HK-2 (cell line): ENCODE data around the gene ARAP1.

Experiments used
- DNase-seq: peaks from one replicate; pipeline ENCODE4 v3.0.0-alpha.2; 2018; ENCODE audit not compliant: unreplicated experiment

Gene ARAP1

DNA sequence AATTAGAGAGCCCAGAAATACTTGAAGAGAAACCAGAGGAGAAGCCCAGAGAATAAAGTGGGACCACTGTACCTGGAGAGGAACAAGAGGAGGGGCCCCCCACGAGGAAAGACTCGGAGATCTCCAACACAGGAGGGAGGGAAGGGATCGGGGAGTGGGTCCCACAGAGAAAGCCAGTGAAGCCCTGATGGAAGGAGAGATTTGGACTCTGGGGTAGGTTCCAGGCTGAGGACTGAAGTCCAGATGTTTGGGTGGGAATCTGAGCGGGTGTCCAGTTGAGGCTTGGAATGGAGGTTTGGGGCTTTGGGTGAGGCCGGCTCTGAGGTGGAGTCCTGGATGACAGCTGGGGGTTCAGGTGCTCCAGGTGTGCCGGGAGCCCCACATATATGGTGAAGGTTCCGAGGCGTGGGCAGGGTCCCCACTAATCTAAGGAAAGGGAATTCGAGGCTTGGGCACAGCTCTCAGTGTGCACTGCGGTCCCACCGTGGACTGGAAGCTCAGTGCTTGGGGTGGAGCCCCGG is 110.6 kb downstream of the ARAP1 start:
- DNase-seq, result no peak

DNA sequence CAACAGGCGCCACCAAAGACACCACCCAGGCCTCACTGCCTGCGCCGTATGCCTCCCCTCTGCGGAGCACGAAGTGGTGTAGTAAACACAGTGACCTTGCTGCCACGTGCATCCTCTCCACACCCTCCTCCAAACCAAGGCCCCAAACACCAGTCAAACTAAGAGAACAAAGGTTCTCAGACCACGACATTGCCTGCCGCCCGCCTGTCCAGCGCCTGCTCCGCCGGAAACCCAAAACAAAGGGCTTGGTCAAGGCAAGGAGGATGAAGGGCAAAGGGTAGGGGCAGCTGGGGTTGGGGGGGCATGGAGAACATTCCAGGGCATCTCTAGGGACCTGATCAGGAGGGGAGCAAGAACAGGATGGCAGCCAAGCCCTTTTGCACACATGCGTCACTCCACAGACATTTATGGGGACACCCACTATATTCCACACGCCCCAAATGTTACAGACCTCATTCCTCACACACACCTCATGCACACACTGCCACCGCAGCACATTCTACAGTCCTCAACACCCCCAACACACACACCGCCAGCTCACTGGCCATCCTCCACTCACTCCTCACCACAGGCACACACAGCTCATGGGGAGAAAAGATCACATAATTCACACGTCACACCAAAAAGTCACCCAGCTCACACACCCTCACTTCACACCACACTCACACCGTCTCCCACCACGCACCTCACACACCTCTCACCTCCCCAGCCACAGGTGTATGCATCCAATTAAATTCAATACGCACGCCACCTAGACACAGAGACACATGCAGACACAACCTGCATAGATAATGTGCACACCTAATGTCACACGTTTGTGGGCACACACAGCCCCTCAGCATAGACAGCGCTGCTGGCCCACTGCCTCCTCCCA is 112.5 kb downstream of the ARAP1 start:
- DNase-seq, result no peak

- DNase-seq, result no peak
Observed at GRCh38 chr11:72637926-72638325, 114.3 kb downstream of the ARAP1 start.

DNA sequence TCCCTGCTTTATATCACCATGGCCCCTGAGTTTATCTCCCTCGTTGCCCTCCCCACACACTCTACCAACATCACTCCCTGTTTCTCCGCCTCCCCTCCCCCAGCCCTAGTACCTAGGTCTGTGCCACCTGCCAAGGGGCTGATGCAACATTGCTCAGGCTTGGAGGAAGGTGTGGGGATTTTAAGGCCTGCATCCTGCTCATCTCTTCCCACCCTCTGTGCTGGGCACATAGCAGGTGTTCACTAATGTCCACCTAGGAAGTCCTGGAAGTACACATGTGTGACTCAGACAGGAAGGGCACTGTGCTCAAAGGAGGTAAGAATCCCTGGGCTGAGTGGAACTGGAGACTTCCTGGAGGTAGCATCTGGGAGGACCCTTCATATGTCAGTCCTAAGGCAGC is 115.0 kb downstream of the ARAP1 start:
- no peak for DNase-seq

- DNase-seq, result no peak
Observed at GRCh38 chr11:72636376-72636775, 115.8 kb downstream of the ARAP1 start.

- no peak for DNase-seq
Observed at GRCh38 chr11:72635933-72636332, 116.3 kb downstream of the ARAP1 start.

DNA sequence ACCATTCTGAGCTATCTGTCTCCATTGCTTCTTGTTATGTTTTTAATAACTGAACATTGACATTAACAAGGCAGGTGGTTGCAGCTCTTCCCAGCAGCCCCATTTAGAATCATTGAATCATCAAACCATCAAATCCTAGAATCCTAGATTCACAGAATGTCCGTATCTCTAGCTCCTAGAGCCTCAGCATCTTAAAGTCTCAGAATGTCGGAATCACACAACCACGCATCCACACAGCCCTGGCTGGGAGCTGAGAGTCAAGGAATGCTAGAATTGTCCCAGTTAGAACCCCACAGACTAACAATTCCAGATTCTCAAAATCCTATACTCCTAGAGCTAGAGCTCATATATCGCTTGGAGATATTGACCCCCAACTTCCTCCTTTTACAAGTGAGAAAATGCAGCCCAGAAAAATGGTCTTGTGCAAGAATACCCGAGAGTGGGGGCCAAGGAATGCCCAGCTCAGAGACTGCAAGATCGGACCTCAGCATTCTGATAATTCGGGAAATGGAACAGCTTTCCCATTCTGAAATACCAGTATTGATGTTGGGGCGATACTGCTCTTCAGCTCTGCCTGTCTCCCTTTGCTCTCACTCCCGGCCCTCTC is 116.8 kb downstream of the ARAP1 start:
- no peak for DNase-seq
